BJ (cell line): ENCODE results near the gene PALB2. TPM values are rescaled to one million over a fixed set of nuclear protein-coding genes. Genes with fewer than 3 reads are reported as not detected.

Experiments
- CTCF ChIA-PET: fragments of 350-600 bp; formaldehyde crosslinking; extraction: SDS; loops from one replicate; lab custom pipeline; 2021; ENCODE audit warnings: antibody characterized with exemption, inconsistent platforms; lab: Yijun Ruan, JAX
- POLR2A ChIA-PET: fragments of 300-600 bp; sonication (Branson Sonifier 250); formaldehyde crosslinking; extraction: SDS; loops from one replicate; lab custom pipeline; 2021; ENCODE audit warnings: antibody characterized with exemption; lab: Charles Lee
- DNase-seq: peaks from one replicate; pipeline ENCODE4 v3.0.0-alpha.2; 2011; ENCODE audit warnings: low read depth
- H3K27me3 ChIP-seq: 2 replicates; pipeline ENCODE4 v1.6.0; 2011; ENCODE audit warnings: low read length; ENCODE audit not compliant: control insufficient read depth, insufficient read depth
- H3K36me3 ChIP-seq: 2 replicates; pipeline ENCODE4 v1.5.1; 2011; ENCODE audit warnings: low read length; ENCODE audit not compliant: control insufficient read depth, insufficient read depth
- H3K4me3 ChIP-seq: 2 replicates; pipeline ENCODE4 v1.5.1; 2011; ENCODE audit warnings: low read depth, mild to moderate bottlenecking, control low read depth, low read length
- CTCF ChIP-seq: IDR thresholded peaks from 2 replicates; pipeline ENCODE4 v1.5.1; 2011; ENCODE audit warnings: low read depth, mild to moderate bottlenecking, control low read depth, inconsistent platforms, low read length, moderate library complexity; ENCODE audit not compliant: insufficient read depth
- polyA plus RNA-seq: library from polyadenylated mRNA; depleted of rRNA; stranded (reverse); fragments of >200 nt; gene quantifications from 2 replicates; pipeline ENCODE4 v1.2.3, GENCODE V29; 2011

PALB2 gene
- polyA plus RNA-seq, 1 experiment = 3.2 TPM

GRCh38 chr16:23567602-23568001, 73.5 kb downstream of the PALB2 start:
- Histone ChIP-seq H3K4me3 (no peak overlapping the region), H3K36me3 (peaks cover 43% of the 10 kb centered on the region), H3K27me3 (no peaks in the 10 kb centered on the region)
- CTCF ChIA-PET = no interaction called here
- TF ChIP-seq CTCF = no peak
- no peak for DNase-seq
- POLR2A ChIA-PET = no interaction called here

- no peak for DNase-seq
- TF ChIP-seq CTCF = no peak
- POLR2A ChIA-PET = no interaction called here
- CTCF ChIA-PET = no interaction called here
- Histone ChIP-seq H3K4me3 (no peak overlapping the region), H3K36me3 (peaks cover 42% of the 10 kb centered on the region), H3K27me3 (no peaks in the 10 kb centered on the region)
Measured at GRCh38 chr16:23566724-23567123, 74.4 kb downstream of the PALB2 start.

GRCh38 chr16:23564575-23565363, 76.3 kb downstream of the PALB2 start:
- Histone ChIP-seq H3K4me3 (no peak overlapping the region), H3K27me3 (no peaks in the 10 kb centered on the region), H3K36me3 (peaks cover 37% of the 10 kb centered on the region)
- ChIA-PET POLR2A (no interaction called here), CTCF (interaction anchor here (0.6 kb wide), 1 partner anchor 1589 kb away, joined by 3 read pairs; no protein-coding TSS in a partner anchor)
- DNase-seq = no peak
- TF ChIP-seq CTCF = no peak

- H3K4me3 ChIP-seq = no peak overlapping the region
- peaks cover 36% of the 10 kb centered on the region for H3K36me3 ChIP-seq
- CTCF ChIA-PET = no interaction called here
- no peak for TF ChIP-seq CTCF
- no peak for DNase-seq
- POLR2A ChIA-PET = no interaction called here
- H3K27me3 ChIP-seq = no peaks in the 10 kb centered on the region
Measured at GRCh38 chr16:23563186-23563585, 77.9 kb downstream of the PALB2 start.

GRCh38 chr16:23562505-23562904, 78.6 kb downstream of the PALB2 start:
- ChIA-PET POLR2A (no interaction called here), CTCF (no interaction called here)
- Histone ChIP-seq H3K4me3 (no peak overlapping the region), H3K36me3 (peaks cover 32% of the 10 kb centered on the region), H3K27me3 (no peaks in the 10 kb centered on the region)
- DNase-seq = no peak
- TF ChIP-seq CTCF = no peak
